ENCODE results near the gene CNMD. TPM values are rescaled to one million over a fixed set of nuclear protein-coding genes. Genes with fewer than 3 reads are reported as not detected.

Gene CNMD
- total and polyA plus RNA-seq, 12 donors: 0.11 TPM; not detected in 11

GRCh38 chr13:52659340-52659739 is 80.3 kb downstream of the CNMD start:
- Histone ChIP-seq H3K36me3 (replicated peaks in 1 of 2) (peaks cover 0 to 63% of the 10 kb centered on the region in 2 donors), H3K27me3 (no peaks in the 10 kb centered on the region), H3K4me1 (replicated peaks in 1 of 2) (peaks cover 2 to 17% of the 10 kb centered on the region in 2 donors), H3K9me3 (replicated peaks in 1 of 3) (no peaks in the 10 kb centered on the region), H3K27ac (no peak overlapping the region), H3K4me3 (no peak overlapping the region)
- WGBS, 4 donors: 77 to 91% (median 83%) methylated on average over 2 of the region's 2 CpGs
- no peak for TF ChIP-seq CTCF (IDR thresholded peaks at IDR 0.05)
- TF ChIP-seq POLR2A (IDR thresholded peaks at IDR 0.05): no peak
- intact Hi-C loops (cut with DNase I): no loop called here
- DNase-seq: no peak

Other genes starting within 250 kb of the CNMD start
- 1 to 10 TPM; 1.5 to 5.6 (median 4.1) TPM for gene HNRNPA1L2, start 97.4 kb downstream of the CNMD start, total RNA-seq
- 10 to 100 TPM; 10.2 to 21.6 (median 18.3) TPM for gene HNRNPA1L2, start 97.4 kb downstream of the CNMD start, polyA plus RNA-seq
- 10 to 100 TPM; 27.1 to 66.9 (median 43.4) TPM for gene SUGT1, start 87.0 kb downstream of the CNMD start, total RNA-seq
- gene SUGT1, start 87.0 kb downstream of the CNMD start, polyA plus RNA-seq: 10 to 100 TPM; 34.5 to 95.2 (median 38.9) TPM
- gene PCDH8, start 108.8 kb upstream of the CNMD start, total RNA-seq: under 1 TPM in 3 of 9 donors, not detected in 6; 0.06 to 0.14 (median 0.07) TPM
- gene PCDH8, start 108.8 kb upstream of the CNMD start, polyA plus RNA-seq: not detected

Data from adrenal gland (tissue), 12 donors.